ENCODE measurements around the gene FRMD6. TPM values are rescaled to one million over a fixed set of nuclear protein-coding genes. Genes with fewer than 3 reads are reported as not detected.

The FRMD6 gene
- total and polyA plus RNA-seq, 9 of the 15 experiments (the other 6 are each of a cell fraction or from before 2014, with no cell fraction given): 0.11 to 0.92 (median 0.53) TPM

GRCh38 chr14:51639668-51640316, 11.9 kb upstream of the FRMD6 start:
- H3K79me2 ChIP-seq (ENCODE audit: control insufficient read depth, insufficient read depth, low read length): no peaks in the 10 kb centered on the region
- H4K20me1 ChIP-seq (replicated peaks; ENCODE audit: control insufficient read depth, insufficient read depth, low read length): no peaks in the 10 kb centered on the region
- ATAC-seq: no peak
- CTCF ChIA-PET (ENCODE audit: low intra/inter-chr PET ratio): no interaction called here
- FAIRE-seq: no peak
- no peaks in the 10 kb centered on the region for H3K9me3 ChIP-seq (replicated peaks; ENCODE audit: control insufficient read depth, insufficient read depth, low read depth, low read length)
- BruUV-seq (replicated peaks): no TSS peak
- no peaks in the 10 kb centered on the region; a peak in 2 of 5 replicates for H3K27me3 ChIP-seq (ENCODE audit: control insufficient read depth in 2 of 2, insufficient read depth in 2 of 2, low read length in 2 of 2)
- no peak overlapping the region for H2AFZ ChIP-seq (ENCODE audit: low read depth, low read length)
- no peaks in the 10 kb centered on the region for H3K9me1 ChIP-seq (ENCODE audit: control insufficient read depth, insufficient read depth, low read length)
- no peak overlapping the region for H3K4me2 ChIP-seq (ENCODE audit: insufficient read depth, low read length)
- no peaks in the 10 kb centered on the region for H3K4me1 ChIP-seq (replicated peaks in 1 of 2; ENCODE audit: control insufficient read depth in 2 of 2, insufficient read depth in 2 of 2, low read length in 2 of 2)
- intact Hi-C loops (cut with micrococcal nuclease): no loop called here
- WGBS (ENCODE audit: insufficient coverage, low coverage, missing lambda C conversion rate): 1% methylated on average over 5 of the region's 5 CpGs
- no peaks in the 10 kb centered on the region for H3K36me3 ChIP-seq (ENCODE audit: control insufficient read depth, insufficient read depth, low read length)
- no peak overlapping the region for H3K9ac ChIP-seq (ENCODE audit: insufficient read depth in 1 of 2, low read depth in 2 of 2, low read length in 2 of 2)
- no peak for DNase-seq (ENCODE audit: extremely low read depth in 1 of 4, low spot score in 3 of 4)
- in situ Hi-C loops (cut with MboI): no loop called here
- H3K27ac ChIP-seq (ENCODE audit: extremely low read depth, low read depth, low read length): no peak overlapping the region
- POLR2A ChIA-PET: no interaction called here
- H3K4me3 ChIP-seq: no peak overlapping the region
- TF ChIP-seq NFIC (IDR thresholded peaks at IDR 0.05) (no peak), RHOXF2B (CRISPR knock-in tag; conservative IDR thresholded peaks at IDR 0.05) (no peak), RBM39 (optimal IDR thresholded peaks at IDR 0.05; ENCODE audit: low read depth, low read length) (no peak), FOXK2 (conservative IDR thresholded peaks at IDR 0.05 in 1 of 2, IDR thresholded peaks at IDR 0.05 in 1 of 2; ENCODE audit: low read depth in 2 of 2) (no peak), ZNF407 (IDR thresholded peaks at IDR 0.05; ENCODE audit: low read depth) (no peak), GTF2B (IDR thresholded peaks at IDR 0.05; ENCODE audit: extremely low read depth, insufficient read length) (no peak), MBD1 (CRISPR knock-in tag; IDR thresholded peaks at IDR 0.05) (no peak), SIRT6 (IDR thresholded peaks at IDR 0.05; ENCODE audit: low read depth, low read length) (no peak), ZNF41 (CRISPR knock-in tag; conservative IDR thresholded peaks at IDR 0.05) (no peak), ZNF57 (CRISPR knock-in tag; IDR thresholded peaks at IDR 0.05) (no peak)
